NCI-H187 treated with DMSO at 0.1 percent for 48 hours (cell line): Measurements from ENCODE around the gene CXorf51B.
"Not testable (repeated sequence)": the region's sequence is repeated elsewhere in the genome, so short reads cannot be mapped to it uniquely, and the experiment has no call there.

Source experiments
- DNase-seq: peaks from one replicate; lab custom pipeline; 2025; lab: John Stamatoyannopoulos, UW

Gene CXorf51B

GRCh38 chrX:146809471-146809870 lies at the start of gene CXorf51B:
Gene CXorf51B (plus strand): TSS chrX:146809771. CDS start chrX:146809792, 21 bp downstream.
- not testable (repeated sequence) for DNase-seq

- DNase-seq: not testable (repeated sequence)
Observed at GRCh38 chrX:146814644-146815043, 5.1 kb downstream of the CXorf51B start, which contains the start of gene CXorf51A. Gene CXorf51A (minus strand): TSS chrX:146814744. CDS start chrX:146814723, 21 bp downstream.

GRCh38 chrX:146831994-146832393 lies 22.4 kb downstream of the CXorf51B start:
- DNase-seq: no peak

GRCh38 chrX:146854281-146854680 lies 44.7 kb downstream of the CXorf51B start:
- DNase-seq: no peak
